Measurements from ENCODE around the gene SLC2A5. TPM values are rescaled to one million over a fixed set of nuclear protein-coding genes. Genes with fewer than 3 reads are reported as not detected.

The SLC2A5 gene
- total and polyA plus RNA-seq, 8 donors, result 0.19 to 6.4 (median 2.7) TPM; not detected in 3

DNA sequence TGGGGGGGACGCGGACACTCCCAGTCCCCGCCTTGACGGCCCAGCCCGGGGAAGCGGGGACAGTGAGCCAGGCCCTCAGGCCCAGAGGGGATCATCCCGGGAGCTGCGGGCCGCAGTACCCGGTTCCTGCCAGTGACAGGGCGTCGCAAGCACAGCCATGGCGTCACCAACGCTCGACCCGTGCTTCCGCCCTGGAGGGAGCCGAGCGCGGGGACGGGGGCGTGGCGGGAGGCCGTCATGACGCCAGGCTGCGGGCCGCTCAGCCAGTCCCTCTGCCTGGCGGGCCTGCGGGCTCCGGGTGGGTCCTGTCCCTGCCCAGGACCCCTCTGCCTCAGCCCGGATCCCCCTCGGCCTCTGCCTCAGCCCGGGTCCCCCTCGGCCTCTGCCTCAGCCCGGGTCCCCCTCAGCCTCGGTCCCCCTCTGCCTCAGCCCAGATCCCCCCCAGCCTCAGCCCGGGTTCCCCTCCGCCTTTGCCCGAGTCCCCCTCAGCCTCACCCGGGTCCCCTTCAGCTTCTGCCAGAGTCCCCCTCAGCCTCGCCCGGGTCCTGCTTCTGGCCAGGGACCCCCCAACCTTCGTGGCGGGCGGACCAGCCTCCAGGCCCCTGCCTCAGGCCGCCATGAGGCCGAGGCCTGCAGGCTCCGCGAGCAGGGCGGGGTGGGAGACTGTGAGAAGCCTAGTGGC is 2.3 kb upstream of the SLC2A5 start:
- H3K27ac ChIP-seq, result no peak overlapping the region
- WGBS, 5 donors, result 79 to 94% (median 92%) methylated on average over 33 to 50 of the region's 50 CpGs
- peaks cover 10 to 34% (median 24%) of the 10 kb centered on the region in 4 donors for H3K4me1 ChIP-seq
- no peaks in the 10 kb centered on the region for H3K27me3 ChIP-seq
- peak overlapping the region in 1 of 4 donors; percentile 2 for H3K4me3 ChIP-seq
- intact Hi-C loops (cut with DNase I; ENCODE audit: low total_unique reads), result no loop called here
- H3K9me3 ChIP-seq, result no peaks in the 10 kb centered on the region
- no peaks in the 10 kb centered on the region for H3K36me3 ChIP-seq
- DNase-seq, result no peak
- TF ChIP-seq, protein P1, sequence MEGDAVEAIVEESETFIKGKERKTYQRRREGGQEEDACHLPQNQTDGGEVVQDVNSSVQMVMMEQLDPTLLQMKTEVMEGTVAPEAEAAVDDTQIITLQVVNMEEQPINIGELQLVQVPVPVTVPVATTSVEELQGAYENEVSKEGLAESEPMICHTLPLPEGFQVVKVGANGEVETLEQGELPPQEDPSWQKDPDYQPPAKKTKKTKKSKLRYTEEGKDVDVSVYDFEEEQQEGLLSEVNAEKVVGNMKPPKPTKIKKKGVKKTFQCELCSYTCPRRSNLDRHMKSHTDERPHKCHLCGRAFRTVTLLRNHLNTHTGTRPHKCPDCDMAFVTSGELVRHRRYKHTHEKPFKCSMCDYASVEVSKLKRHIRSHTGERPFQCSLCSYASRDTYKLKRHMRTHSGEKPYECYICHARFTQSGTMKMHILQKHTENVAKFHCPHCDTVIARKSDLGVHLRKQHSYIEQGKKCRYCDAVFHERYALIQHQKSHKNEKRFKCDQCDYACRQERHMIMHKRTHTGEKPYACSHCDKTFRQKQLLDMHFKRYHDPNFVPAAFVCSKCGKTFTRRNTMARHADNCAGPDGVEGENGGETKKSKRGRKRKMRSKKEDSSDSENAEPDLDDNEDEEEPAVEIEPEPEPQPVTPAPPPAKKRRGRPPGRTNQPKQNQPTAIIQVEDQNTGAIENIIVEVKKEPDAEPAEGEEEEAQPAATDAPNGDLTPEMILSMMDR (IDR thresholded peaks at IDR 0.05), result no peak

DNA sequence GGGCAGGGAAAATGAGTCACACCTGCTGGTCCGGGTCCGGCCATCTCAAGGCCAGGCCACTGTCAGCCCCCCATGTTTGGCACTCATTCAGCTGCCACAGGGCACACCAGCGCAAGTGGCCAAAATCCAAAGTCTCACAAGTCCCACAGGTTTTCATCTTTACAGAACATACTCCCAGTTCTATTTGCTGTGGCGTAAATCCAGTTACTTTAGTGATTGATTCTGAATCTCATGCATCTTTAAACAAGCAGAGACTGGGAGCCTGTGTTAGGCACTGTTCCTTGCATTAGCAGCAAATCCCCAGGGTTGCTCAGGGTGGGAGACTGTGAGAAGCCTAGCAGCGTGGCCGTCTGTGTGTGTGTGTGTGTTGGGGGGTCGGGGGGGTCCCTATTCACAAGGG is 1.1 kb upstream of the SLC2A5 start:
- Histone ChIP-seq H3K27ac (peak overlapping the region in 2 of 5 donors; percentile 71 to 77), H3K27me3 (no peaks in the 10 kb centered on the region), H3K9me3 (no peaks in the 10 kb centered on the region), H3K36me3 (no peaks in the 10 kb centered on the region), H3K4me3 (no peak overlapping the region), H3K4me1 (peaks cover 10 to 34% (median 24%) of the 10 kb centered on the region in 4 donors)
- TF ChIP-seq EP300 (IDR thresholded peaks at IDR 0.05), result no peak
- no peak for TF ChIP-seq POLR2A (IDR thresholded peaks at IDR 0.05)
- TF ChIP-seq, protein P1 (IDR thresholded peaks at IDR 0.05), result no peak
- TF ChIP-seq POLR2AphosphoS5 (IDR thresholded peaks at IDR 0.05), result no peak
- no peak for DNase-seq
- intact Hi-C loops (cut with DNase I; ENCODE audit: low total_unique reads), result no loop called here
- 30 to 60% (median 39%) methylated on average over 7 of the region's 7 CpGs for WGBS, 5 donors

DNA sequence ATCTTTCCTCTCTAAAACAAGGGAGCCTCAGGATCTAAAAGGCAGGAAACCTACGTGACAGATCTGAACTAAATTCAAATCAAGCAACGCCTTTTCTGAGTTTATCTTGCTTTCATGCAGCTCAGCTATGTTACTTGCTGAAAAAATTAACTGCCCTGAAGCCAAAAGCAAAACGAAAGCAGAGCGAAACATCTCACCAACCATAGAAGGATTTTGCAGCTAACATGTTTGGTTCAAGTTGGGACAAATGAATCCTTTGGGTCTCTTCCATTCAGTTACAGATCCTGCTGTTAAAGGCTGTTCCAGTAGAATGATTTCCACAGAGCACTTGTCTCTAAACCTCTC is 482 bp downstream of the SLC2A5 start:
- intact Hi-C loops (cut with DNase I; ENCODE audit: low total_unique reads), result no loop called here
- H3K27ac ChIP-seq, result peak overlapping the region in 4 of 5 donors; percentile 47 to 77 (median 63)
- TF ChIP-seq, protein P1 (IDR thresholded peaks at IDR 0.05), result no peak
- TF ChIP-seq EP300 (IDR thresholded peaks at IDR 0.05) (no peak), POLR2A (IDR thresholded peaks at IDR 0.05) (no peak), POLR2AphosphoS5 (IDR thresholded peaks at IDR 0.05) (no peak)

DNA sequence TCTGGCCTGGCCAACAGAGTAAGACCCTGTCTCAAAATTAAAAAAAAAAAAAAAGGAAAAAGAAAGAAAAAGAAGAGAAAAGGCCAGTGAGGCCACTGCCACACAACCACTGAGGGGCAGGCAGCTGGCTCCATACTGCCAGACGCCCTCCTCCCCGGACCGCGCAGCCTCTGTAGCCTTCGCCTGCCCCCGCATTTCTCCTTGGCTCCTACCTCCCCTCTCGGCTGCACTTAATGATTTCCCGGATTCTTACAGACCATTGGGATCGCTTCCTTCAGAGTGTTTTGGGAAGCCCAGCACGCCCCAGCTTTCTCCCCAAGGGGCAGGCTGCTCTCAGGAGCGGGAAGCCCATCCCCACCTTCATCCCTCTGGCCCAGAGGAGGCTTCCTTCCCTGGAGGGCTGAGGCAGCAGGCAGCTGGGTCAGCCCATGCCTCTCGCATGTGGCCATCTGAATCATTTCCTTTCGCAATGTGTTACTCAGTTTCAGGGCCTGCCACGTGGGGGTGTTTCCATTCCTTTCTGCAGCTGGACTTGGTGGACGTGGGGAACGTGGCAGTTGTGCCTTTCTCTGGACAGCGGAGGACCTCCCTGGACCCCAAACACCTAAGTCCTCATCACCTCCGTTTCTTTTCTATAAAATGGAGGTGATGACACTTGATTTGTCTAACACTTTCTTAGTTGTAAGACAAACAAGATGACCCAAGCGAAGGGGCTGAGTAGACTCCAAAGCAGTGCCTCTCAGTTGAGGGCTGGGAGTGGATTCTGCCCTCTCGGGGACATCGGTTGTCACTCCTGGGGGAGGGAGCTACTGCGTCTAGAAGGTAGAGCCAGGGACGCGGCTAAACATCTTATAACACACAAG is 2.3 kb downstream of the SLC2A5 start:
- Histone ChIP-seq H3K4me1 (peaks cover 10 to 38% (median 25%) of the 10 kb centered on the region in 4 donors), H3K4me3 (no peak overlapping the region), H3K9me3 (no peaks in the 10 kb centered on the region), H3K36me3 (no peaks in the 10 kb centered on the region), H3K27ac (peak overlapping the region in 2 of 5 donors; percentile 26 to 37), H3K27me3 (no peaks in the 10 kb centered on the region)
- DNase-seq, result peak in 1 of 2 donors; percentile 50
- WGBS, 5 donors, result 74 to 86% (median 79%) methylated on average over 24 of the region's 24 CpGs
- intact Hi-C loops (cut with DNase I; ENCODE audit: low total_unique reads), result no loop called here
- TF ChIP-seq POLR2AphosphoS5 (IDR thresholded peaks at IDR 0.05), result peak in 1 of 3 donors; percentile 41
- TF ChIP-seq, protein P1 (IDR thresholded peaks at IDR 0.05), result no peak
- no peak for TF ChIP-seq EP300 (IDR thresholded peaks at IDR 0.05)

More for the DNA sequence above, 482 bp downstream of the SLC2A5 start:
- H3K27me3 ChIP-seq, result no peaks in the 10 kb centered on the region
- H3K9me3 ChIP-seq, result no peaks in the 10 kb centered on the region
- 27 to 45% (median 37%) methylated on average over 4 of the region's 4 CpGs for WGBS, 5 donors
- DNase-seq, result peak in 1 of 2 donors; percentile 41
- H3K4me3 ChIP-seq, result peak overlapping the region in 2 of 4 donors; percentile 9 to 17
- peaks cover 10 to 38% (median 25%) of the 10 kb centered on the region in 4 donors for H3K4me1 ChIP-seq
- H3K36me3 ChIP-seq, result no peaks in the 10 kb centered on the region
